Fibroblast of lung (primary cell): ENCODE measurements around the gene DNAJC6.

Source experiments
- EZH2 ChIP-seq: IDR thresholded peaks from 2 replicates; pipeline ENCODE4 v1.5.1; 2012; ENCODE audit warnings: low read length, control low read depth, mild to moderate bottlenecking; ENCODE audit errors: missing control alignments
- TF ChIP-seq, protein P1 (sequence below), 2 donors: IDR thresholded peaks in 1 of 2; conservative IDR thresholded peaks in 1 of 2; 1 replicate in 1 of 2; 2 replicates in 1 of 2; pipeline ENCODE4 v1.5.1; 2011 to 2012; ENCODE audit warnings: low read length in 2 of 2, control low read depth in 1 of 2, inconsistent platforms in 1 of 2, low read depth in 1 of 2, mild to moderate bottlenecking in 1 of 2

DNA sequence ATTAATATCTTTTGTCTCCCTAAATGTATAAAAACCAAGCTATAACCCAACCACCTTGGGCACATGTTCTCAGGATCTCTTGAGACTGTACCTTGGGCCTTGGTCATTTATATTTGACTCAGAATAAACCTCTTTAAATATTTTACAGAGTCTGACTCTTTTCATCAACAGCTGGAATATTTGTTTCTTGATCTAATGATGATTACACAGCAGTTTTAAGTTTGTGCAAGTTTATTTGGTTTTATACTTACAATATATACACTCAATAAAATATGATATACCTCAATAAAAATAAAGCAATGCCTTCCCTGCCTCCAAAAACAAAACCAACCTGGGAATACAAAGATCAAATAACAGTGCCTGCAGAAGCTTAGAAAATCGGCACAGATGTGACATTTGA, 133.1 kb downstream of the DNAJC6 start:
- TF ChIP-seq, protein P1, sequence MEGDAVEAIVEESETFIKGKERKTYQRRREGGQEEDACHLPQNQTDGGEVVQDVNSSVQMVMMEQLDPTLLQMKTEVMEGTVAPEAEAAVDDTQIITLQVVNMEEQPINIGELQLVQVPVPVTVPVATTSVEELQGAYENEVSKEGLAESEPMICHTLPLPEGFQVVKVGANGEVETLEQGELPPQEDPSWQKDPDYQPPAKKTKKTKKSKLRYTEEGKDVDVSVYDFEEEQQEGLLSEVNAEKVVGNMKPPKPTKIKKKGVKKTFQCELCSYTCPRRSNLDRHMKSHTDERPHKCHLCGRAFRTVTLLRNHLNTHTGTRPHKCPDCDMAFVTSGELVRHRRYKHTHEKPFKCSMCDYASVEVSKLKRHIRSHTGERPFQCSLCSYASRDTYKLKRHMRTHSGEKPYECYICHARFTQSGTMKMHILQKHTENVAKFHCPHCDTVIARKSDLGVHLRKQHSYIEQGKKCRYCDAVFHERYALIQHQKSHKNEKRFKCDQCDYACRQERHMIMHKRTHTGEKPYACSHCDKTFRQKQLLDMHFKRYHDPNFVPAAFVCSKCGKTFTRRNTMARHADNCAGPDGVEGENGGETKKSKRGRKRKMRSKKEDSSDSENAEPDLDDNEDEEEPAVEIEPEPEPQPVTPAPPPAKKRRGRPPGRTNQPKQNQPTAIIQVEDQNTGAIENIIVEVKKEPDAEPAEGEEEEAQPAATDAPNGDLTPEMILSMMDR (conservative IDR thresholded peaks at IDR 0.05 in 1 of 2, IDR thresholded peaks at IDR 0.05 in 1 of 2; ENCODE audit: low read depth in 1 of 2, low read length in 2 of 2), result no peak
- no peak for TF ChIP-seq EZH2
